Measurements from ENCODE around the gene FGFR1OP2. TPM values are rescaled to one million over a fixed set of nuclear protein-coding genes. Genes with fewer than 3 reads are reported as not detected.

FGFR1OP2 gene
- 44.0 and 49.0 TPM in 2 replicates for total RNA-seq

DNA sequence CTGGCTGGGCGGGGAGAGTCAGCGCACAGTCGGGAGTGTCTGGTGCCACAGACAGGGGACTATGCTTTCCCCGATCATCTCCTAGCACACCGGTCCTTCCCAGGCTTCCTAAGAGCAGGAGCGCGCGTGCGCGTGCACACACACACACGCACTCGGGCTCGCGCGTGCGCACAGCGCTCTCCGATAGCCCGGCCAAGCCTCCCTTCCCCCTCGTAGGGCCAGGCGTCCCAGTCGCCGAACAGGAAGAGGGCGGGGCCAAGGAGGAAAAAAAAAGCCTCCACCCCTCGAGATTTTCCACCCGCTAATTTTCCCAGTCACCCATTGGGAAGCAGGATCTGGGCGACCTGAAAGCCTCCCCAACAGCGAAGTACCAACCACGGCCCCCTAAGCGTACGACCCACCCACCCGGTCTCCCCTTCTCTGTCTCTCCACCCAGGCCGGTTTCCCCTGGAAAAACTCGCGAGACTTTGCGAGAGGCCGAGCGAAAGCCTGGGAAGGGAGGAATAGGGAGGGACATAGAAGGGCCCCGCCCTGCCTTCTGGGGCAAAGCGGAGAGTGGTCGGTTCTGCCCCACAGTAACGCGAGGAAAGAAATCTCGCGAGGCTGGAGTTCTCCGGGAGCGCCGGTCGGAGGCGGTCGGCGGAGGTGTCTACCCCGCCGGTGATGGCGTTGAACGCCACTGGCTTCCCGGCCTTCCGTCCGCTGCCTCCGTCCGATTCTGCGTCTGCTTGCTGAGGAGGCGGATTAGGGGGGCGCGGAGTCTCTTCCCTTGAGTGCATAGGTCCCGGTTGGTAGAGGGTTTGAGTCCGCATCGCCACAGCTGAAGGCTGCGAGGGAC, at the start of gene FGFR1OP2, which contains the start of gene INTS13:
Gene FGFR1OP2, plus strand, starts transcription at position 608 of the 838 bp plus-strand sequence. CDS start 15,689 bp downstream, outside the sequence.
Gene INTS13, minus strand, starts transcription at position 119 of the 838 bp plus-strand sequence. CDS start 1,178 bp downstream, outside the sequence.

DNA sequence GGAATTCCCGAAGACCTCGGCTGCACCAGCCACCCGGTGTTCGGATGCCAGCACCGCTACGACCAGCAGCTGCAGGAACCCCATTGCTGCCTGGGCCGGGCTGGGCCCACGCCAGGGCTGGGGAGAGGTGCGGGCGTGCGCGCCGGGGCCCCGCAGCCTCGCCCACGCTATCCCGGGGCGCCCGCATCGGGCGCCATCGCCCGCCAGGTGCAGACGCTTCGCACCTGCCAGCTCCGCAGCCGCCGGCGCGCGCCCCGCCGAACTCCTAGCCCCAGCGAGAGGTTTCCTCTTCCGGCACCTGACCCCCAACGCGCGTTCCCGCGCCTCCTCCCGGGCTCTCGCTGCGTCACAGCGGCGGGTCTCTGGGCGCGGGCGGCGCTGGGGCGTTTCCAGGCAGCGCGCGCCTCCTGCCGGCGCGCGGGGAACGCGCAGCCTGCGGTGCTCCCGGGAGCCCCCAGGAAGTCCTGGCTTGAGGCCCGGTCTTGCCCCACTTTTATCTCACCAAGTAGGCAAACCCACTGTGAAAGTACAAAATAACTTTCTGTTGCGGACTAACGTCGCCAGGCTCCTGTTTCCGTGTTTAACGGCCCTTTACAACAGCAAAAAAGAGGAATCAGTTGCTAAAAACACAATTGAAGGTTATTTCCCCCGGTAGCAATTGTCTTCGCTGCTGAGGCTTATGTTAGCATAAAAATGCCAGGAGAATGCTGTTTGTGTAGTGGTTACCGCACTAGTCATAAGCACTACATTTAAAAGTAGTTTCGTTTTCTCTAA, 76.0 kb downstream of the FGFR1OP2 start, which contains the start of gene TM7SF3:
Gene TM7SF3, minus strand, starts transcription at position 300 of the 774 bp plus-strand sequence. Its CDS starts 216 bp downstream, at position 84.

Other genes starting within 250 kb of the FGFR1OP2 start
- gene ITPR2, start 105.3 kb upstream of the FGFR1OP2 start, total RNA-seq: 28.8 and 36.3 TPM in 2 replicates
- 19.9 and 40.5 TPM in 2 replicates for gene INTS13, start 489 bp upstream of the FGFR1OP2 start, total RNA-seq
- gene TM7SF3, start 75.9 kb downstream of the FGFR1OP2 start, total RNA-seq: 65.0 and 80.7 TPM in 2 replicates
- gene MED21, start 84.1 kb downstream of the FGFR1OP2 start, total RNA-seq: 37.4 and 64.9 TPM in 2 replicates
- gene C12orf71, start 144.1 kb downstream of the FGFR1OP2 start, total RNA-seq: not detected in 2 replicates

Data from placental pericyte (primary cell).